Muscle of leg (tissue), 11 donors: ENCODE measurements around the gene CACNB4. TPM values are rescaled to one million over a fixed set of nuclear protein-coding genes. Genes with fewer than 3 reads are reported as not detected.
A peak's percentile ranks its signal among the peaks of the same experiment; 100 is the strongest.
"Not testable (repeated sequence)": the region's sequence is repeated elsewhere in the genome, so short reads cannot be mapped to it uniquely, and the experiment has no call there.

Source experiments
- DNase-seq: peaks from one replicate; pipeline ENCODE4 v3.0.0; 2013
- H3K27ac ChIP-seq: one replicate; pipeline ENCODE4 v1.5.1; 2013; ENCODE audit warnings: mild to moderate bottlenecking, low read length, control low read depth
- H3K27me3 ChIP-seq: one replicate; pipeline ENCODE4 v1.6.1; 2013; ENCODE audit warnings: low read length; ENCODE audit not compliant: control insufficient read depth, insufficient read depth
- H3K36me3 ChIP-seq: one replicate; pipeline ENCODE4 v1.6.1; 2013; ENCODE audit warnings: low read length; ENCODE audit not compliant: control insufficient read depth, insufficient read depth
- H3K4me1 ChIP-seq: one replicate; pipeline ENCODE4 v1.6.1; 2013; ENCODE audit warnings: low read length; ENCODE audit not compliant: control insufficient read depth, insufficient read depth
- H3K4me3 ChIP-seq: one replicate; pipeline ENCODE4 v1.5.1; 2013; ENCODE audit warnings: low read length, control low read depth
- H3K9me3 ChIP-seq: replicated peaks from 2 replicates; pipeline ENCODE4 v1.6.1; 2013; ENCODE audit warnings: low read depth, low read length; ENCODE audit not compliant: control insufficient read depth
- WGBS: methylation state at CpG from one replicate; pipeline ENCODE4 v1.1.5; 2013; ENCODE audit warnings: missing lambda C conversion rate; ENCODE audit not compliant: insufficient coverage; 5-methylcytosine and 5-hydroxymethylcytosine counted together
- polyA plus RNA-seq, 8 donors: library from polyadenylated mRNA; unstranded; fragments of 120-200 nt; gene quantifications; one replicate each; pipeline versions ENCODE4 v1.2.1 to v1.2.3, GENCODE V29; 2013; ENCODE audit warnings: inconsistent platforms in 1 of 8, low replicate concordance in 1 of 8; ENCODE audit not compliant: insufficient read length in 8 of 8, insufficient read depth in 1 of 8
- total RNA-seq: library from RNA; stranded (reverse); fragments of 120-200 nt; gene quantifications from one replicate; pipeline ENCODE4 v1.2.4, GENCODE V29; 2013

CACNB4 gene
- total and polyA plus RNA-seq, 9 donors, result 3.1 to 7.2 (median 4.3) TPM

DNA sequence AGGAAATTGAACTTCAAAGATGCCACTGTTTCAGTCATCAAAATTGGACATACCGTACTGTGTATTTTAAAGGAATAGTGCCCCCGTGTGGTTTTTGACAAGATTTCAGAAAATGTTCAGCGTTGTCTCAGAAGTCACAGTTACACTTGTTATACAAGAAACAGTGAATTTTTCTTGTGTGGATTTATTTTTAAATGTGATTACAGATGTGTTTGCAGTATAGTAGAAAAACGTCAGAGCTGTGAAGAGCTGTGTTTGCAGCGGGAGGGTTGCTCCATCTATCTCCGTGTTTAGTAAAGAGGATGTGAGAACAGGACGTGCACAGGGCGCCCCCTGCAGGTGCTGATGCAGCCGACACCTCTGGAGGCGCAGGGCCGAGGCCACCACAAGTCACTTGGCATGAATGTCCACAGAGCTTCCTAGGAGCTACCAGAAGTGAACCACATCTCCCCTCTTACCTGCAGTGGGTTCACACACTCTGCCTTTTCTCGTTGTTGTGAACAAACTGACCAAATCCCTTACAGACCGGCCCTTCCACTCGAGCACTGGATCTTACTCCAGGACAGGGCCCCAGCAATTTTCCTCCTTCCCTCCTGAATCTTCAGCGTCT, 73.1 kb downstream of the CACNB4 start:
- Histone ChIP-seq H3K27me3 (no peaks in the 10 kb centered on the region), H3K4me3 (no peak overlapping the region), H3K27ac (no peak overlapping the region), H3K9me3 (no peaks in the 10 kb centered on the region), H3K36me3 (no peaks in the 10 kb centered on the region), H3K4me1 (no peaks in the 10 kb centered on the region)
- WGBS, result 12% methylated on average over 12 of the region's 15 CpGs
- peak; percentile 82 for DNase-seq

DNA sequence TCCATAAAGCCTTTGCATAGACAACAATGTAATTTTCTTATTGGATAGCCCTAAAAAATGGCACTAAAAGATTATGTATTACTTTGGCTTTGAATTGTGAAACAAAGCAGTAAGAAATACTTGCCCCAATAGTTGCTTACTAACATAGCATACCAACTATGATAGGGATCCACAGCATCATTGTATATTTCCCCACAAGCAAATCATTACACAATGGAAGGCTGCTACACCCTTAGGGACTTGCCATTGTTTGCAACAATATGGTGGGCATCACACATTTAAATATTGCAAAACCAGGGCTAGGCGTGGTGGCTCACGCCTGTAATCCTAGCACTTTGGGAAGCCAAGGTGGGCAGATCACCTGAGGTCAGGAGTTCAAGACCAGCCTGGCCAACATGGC, 74.4 kb downstream of the CACNB4 start:
- H3K27me3 ChIP-seq, result no peaks in the 10 kb centered on the region
- no peaks in the 10 kb centered on the region for H3K36me3 ChIP-seq
- WGBS, result no CpG with 5 or more reads among the region's 2 CpGs
- no peaks in the 10 kb centered on the region for H3K9me3 ChIP-seq
- no peak overlapping the region for H3K27ac ChIP-seq
- H3K4me3 ChIP-seq, result no peak overlapping the region
- H3K4me1 ChIP-seq, result no peaks in the 10 kb centered on the region
- DNase-seq, result no peak

DNA sequence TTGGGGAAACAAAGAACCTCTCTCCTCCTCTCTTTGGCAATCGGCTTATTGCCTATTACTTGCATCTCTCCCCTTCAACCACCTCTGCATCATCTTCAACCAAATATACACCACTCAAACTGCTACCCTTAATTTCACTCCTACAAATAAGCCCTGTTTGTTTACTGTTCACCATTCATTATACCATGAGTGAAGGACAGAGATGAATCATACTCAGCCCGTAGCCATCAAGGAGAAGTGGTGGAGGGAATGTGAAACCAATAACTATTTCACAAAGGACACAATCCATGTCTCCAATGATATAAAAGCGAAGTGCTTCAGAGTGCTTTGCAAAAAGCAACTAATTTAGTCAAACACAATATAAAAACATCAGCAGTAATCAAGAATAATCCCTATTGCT, 76.8 kb downstream of the CACNB4 start:
- H3K36me3 ChIP-seq, result no peaks in the 10 kb centered on the region
- DNase-seq, result no peak
- no peaks in the 10 kb centered on the region for H3K27me3 ChIP-seq
- H3K4me3 ChIP-seq, result no peak overlapping the region
- H3K4me1 ChIP-seq, result no peaks in the 10 kb centered on the region
- H3K9me3 ChIP-seq, result no peaks in the 10 kb centered on the region
- no peak overlapping the region for H3K27ac ChIP-seq
- WGBS, result 67% methylated on average over 1 of the region's 3 CpGs

DNA sequence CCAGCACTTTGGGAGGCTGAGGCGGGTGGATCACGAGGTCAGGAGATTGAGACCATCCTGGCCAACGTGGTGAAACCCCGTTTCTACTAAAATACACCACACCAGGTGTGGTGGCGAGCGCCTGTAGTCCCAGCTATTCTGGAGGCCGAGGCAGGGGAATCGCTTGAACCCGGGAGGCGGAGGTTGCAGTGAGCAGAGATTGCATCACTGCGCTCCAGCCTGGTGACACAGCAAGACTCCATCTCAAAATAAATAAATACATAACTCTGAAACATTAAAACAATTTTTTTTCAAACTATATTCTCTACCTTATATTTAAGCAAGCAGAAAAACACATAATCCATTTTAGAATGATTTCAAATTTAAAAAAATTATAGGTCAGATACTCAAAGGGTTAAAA, 77.8 kb downstream of the CACNB4 start:
- H3K4me3 ChIP-seq, H3K27ac ChIP-seq, H3K4me1 ChIP-seq, H3K27me3 ChIP-seq, H3K9me3 ChIP-seq, H3K36me3 ChIP-seq, DNase-seq: not testable (repeated sequence)
- WGBS, result 92% methylated on average over 9 of the region's 11 CpGs

DNA sequence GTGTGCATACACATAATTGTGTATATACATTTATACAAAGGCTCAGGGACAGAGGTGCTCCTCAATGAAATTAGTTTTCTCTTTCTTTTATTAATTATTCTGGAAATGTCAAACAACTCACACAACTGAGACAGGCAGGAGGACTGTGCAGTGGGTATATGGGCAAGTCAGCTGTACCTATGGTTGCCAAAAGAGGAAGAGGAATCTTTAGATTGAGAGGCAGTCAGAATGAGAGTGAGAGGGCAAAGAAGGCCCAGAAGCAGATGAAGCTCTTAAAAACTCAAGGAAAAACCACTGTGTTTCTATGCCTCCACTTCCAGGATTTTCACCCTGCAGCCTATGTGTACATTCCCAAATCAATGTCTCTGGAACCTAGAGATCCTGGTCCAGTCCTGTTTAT, 79.1 kb downstream of the CACNB4 start:
- H3K4me1 ChIP-seq, result no peaks in the 10 kb centered on the region
- no peak for DNase-seq
- no peaks in the 10 kb centered on the region for H3K36me3 ChIP-seq
- H3K4me3 ChIP-seq, result no peak overlapping the region
- no peaks in the 10 kb centered on the region for H3K9me3 ChIP-seq
- no peak overlapping the region for H3K27ac ChIP-seq
- H3K27me3 ChIP-seq, result no peaks in the 10 kb centered on the region

DNA sequence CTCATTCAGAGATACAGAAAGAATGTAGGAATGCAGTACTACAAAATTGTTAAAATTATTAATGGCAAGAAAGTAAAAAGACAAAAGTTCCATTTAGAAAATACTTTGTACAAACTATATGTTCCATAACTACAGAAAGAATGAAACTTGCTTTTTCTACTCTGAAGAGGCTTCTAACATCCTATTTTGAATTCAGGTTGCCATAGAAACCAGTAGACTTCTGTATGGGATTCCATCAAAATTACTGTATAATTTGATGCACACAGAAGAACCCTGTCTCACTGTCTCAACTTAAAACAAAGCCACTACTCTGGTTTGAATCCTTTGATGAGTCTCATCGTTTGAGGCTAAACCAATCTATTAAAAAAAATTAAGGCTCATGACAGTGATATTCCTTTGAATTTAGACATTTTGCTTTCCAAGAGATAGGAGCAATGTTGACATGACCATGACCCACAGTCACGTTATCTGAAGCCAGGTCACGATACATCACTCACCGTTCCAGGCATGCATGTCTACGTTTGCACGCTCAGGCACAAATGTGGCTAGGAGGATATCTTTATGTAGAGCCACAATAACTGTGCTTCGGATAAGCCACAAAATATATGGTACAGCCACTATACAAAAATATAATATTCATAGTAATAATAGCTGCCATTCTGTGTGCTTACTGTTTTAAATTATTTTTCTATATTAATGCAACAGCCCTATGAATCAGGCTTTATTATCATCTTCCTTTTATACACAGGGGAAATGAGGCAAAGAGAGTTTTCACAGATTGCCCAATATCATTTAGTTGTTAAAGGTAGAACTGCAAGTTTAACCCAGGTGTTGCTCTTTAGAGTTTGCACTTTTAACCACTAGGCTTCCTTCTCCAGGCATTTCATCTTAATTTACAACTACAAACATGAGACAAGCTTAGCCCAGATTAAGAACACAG, 82.4 kb downstream of the CACNB4 start:
- no peaks in the 10 kb centered on the region for H3K36me3 ChIP-seq
- peak; percentile 46 for DNase-seq
- H3K27me3 ChIP-seq, result no peaks in the 10 kb centered on the region
- H3K9me3 ChIP-seq, result no peaks in the 10 kb centered on the region
- no peak overlapping the region for H3K27ac ChIP-seq
- no peak overlapping the region for H3K4me3 ChIP-seq
- no peaks in the 10 kb centered on the region for H3K4me1 ChIP-seq
- 100% methylated on average over 1 of the region's 7 CpGs for WGBS

DNA sequence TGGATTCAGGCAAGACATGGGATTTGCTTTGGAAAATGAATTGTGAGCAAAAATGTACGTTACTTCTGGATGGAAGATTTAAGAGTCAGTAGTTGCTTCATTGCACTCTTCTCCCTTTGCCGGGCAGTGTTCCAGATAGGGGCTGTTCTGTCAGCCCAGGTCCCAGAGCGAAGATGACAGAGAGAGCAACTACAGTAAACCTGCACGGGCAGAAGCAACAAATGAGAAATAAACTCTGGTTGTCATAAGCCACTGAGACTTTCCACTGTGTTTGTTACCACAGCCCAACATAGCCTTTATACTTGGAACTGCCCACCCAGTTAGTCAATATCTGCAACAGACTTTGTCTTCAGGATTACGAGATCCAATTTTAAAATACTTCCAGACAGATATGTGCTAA, 83.3 kb downstream of the CACNB4 start:
- peak; percentile 60 for DNase-seq

DNA sequence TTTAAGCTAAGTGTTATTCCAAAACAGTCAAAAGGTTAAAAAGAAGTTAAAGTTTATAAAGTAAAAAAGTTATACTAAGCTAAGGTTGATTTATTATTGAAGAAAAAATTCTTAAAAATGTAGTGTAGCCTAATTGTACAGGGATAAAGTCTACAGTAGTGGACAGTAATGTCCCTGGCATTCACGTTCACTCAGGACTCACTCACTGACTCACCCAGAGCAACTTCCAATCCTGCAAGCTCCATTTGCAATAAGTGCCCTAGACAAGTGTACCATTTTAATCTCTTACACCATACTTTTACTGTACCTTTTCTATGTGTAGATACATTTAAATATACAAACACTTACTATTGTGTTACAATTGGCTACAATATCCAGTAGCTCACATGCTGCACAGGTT, 86.1 kb downstream of the CACNB4 start:
- Histone ChIP-seq H3K9me3 (no peaks in the 10 kb centered on the region), H3K27ac (no peak overlapping the region), H3K27me3 (no peaks in the 10 kb centered on the region), H3K4me1 (no peaks in the 10 kb centered on the region), H3K4me3 (no peak overlapping the region), H3K36me3 (no peaks in the 10 kb centered on the region)
- no CpG with 5 or more reads among the region's 1 CpG for WGBS
- DNase-seq, result no peak

More for the DNA sequence above, 83.3 kb downstream of the CACNB4 start:
- 64% methylated on average over 2 of the region's 5 CpGs for WGBS
- H3K4me1 ChIP-seq, result no peaks in the 10 kb centered on the region
- H3K36me3 ChIP-seq, result no peaks in the 10 kb centered on the region
- H3K4me3 ChIP-seq, result no peak overlapping the region
- H3K27me3 ChIP-seq, result no peaks in the 10 kb centered on the region
- peak overlapping the region; percentile 47 for H3K27ac ChIP-seq
- no peaks in the 10 kb centered on the region for H3K9me3 ChIP-seq

DNA sequence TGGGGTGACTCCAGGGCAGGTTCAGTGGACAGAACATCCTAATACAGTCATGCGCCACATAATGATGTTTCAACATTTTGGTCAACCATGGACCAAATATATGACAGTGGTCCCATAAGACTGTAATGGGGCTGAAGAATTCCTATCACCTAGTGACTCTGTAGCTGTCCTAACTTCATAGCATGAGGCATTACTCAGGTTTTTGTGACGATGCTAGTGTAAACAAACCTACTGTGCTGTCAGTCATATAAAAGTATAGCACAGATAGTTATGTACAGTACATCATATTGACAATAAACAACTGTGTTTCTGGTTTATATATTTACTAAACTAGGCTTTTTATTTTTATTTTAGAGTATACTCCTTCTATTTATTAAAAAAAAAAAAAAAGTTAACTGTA, 87.1 kb downstream of the CACNB4 start:
- Histone ChIP-seq H3K27me3 (no peaks in the 10 kb centered on the region), H3K4me3 (no peak overlapping the region), H3K4me1 (no peaks in the 10 kb centered on the region), H3K36me3 (no peaks in the 10 kb centered on the region), H3K27ac (no peak overlapping the region), H3K9me3 (no peaks in the 10 kb centered on the region)
- DNase-seq, result no peak
- WGBS, result no CpG with 5 or more reads among the region's 2 CpGs

DNA sequence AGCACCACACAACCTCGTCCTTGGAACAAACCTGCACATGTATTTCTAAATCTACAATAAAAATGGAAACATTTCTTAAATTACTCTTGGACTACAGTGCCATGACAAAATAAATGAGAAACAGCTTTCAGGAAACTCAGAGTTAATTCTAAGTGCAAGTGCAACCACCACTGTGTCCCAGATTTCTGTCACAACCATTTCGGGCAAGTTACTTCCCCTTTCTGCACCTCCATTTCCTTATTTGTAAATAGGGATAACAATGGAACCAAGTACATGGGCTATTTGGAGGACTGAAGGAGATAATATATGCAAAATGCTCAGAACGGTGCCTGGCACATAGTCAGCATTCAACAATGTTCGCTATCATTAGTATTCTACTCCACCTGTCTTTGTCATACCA, 93.2 kb downstream of the CACNB4 start:
- Histone ChIP-seq H3K9me3 (no peaks in the 10 kb centered on the region), H3K27me3 (no peaks in the 10 kb centered on the region), H3K27ac (no peak overlapping the region), H3K4me3 (no peak overlapping the region), H3K4me1 (peaks cover 15% of the 10 kb centered on the region), H3K36me3 (no peaks in the 10 kb centered on the region)
- DNase-seq, result no peak
- no CpG with 5 or more reads among the region's 4 CpGs for WGBS
